Measurements from ENCODE around the gene ALOX5AP.

DNA sequence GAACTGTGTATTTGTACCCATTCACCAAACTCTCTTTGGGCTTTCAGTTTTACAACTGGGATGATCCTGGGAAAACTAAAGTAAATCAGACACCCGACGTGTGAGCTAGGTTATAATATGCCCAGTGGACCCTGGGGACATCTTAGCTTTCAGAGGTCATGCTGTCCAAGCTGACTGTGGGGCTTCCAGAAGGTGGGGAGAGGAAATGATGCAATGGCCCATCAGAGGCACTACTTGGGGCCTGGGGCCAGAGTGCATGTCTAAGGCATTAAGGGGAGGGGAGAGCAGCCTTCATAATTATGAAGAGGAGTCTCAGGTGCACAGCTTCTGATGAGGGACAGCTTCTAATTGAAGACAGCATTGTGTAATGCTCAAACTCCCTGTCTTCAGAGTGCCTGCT is 30.9 kb downstream of the ALOX5AP start:
- TF ChIP-seq POLR2AphosphoS5 (IDR thresholded peaks at IDR 0.05; ENCODE audit: insufficient read depth in 1 of 2, low read depth in 1 of 2) (no peak), POLR2A (IDR thresholded peaks at IDR 0.05) (no peak)
- TF ChIP-seq, protein P1, sequence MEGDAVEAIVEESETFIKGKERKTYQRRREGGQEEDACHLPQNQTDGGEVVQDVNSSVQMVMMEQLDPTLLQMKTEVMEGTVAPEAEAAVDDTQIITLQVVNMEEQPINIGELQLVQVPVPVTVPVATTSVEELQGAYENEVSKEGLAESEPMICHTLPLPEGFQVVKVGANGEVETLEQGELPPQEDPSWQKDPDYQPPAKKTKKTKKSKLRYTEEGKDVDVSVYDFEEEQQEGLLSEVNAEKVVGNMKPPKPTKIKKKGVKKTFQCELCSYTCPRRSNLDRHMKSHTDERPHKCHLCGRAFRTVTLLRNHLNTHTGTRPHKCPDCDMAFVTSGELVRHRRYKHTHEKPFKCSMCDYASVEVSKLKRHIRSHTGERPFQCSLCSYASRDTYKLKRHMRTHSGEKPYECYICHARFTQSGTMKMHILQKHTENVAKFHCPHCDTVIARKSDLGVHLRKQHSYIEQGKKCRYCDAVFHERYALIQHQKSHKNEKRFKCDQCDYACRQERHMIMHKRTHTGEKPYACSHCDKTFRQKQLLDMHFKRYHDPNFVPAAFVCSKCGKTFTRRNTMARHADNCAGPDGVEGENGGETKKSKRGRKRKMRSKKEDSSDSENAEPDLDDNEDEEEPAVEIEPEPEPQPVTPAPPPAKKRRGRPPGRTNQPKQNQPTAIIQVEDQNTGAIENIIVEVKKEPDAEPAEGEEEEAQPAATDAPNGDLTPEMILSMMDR (IDR thresholded peaks at IDR 0.05): no peak

Data from vagina (tissue), 2 donors.